Posterior cingulate gyrus (tissue), 11 donors: ENCODE measurements around the gene TLDC2.

Experiments
- DNase-seq, 10 donors: peaks; one replicate each; pipeline versions ENCODE4 v3.0.0 to v3.0.0-alpha.2; 2020 to 2021; ENCODE audit warnings: mixed read lengths in 3 of 10
- intact Hi-C: fragments of 100-400 bp; cut with DNase I; formaldehyde crosslinking; loops from one replicate; pipeline ENCODE4 v1.15.1; 2023

Gene TLDC2

GRCh38 chr20:36849333-36850065 is 26.4 kb upstream of the TLDC2 start:
- DNase-seq: no peak
- intact Hi-C loops: no loop called here

- intact Hi-C loops: no loop called here
- no peak for DNase-seq
Measured at GRCh38 chr20:36850759-36851158, 25.2 kb upstream of the TLDC2 start.

- no peak for DNase-seq
- intact Hi-C loops: no loop called here
Measured at GRCh38 chr20:36851490-36851889, 24.4 kb upstream of the TLDC2 start.

GRCh38 chr20:36852187-36852586 is 23.8 kb upstream of the TLDC2 start:
- DNase-seq: peak; percentile 47 to 95 (median 64)
- intact Hi-C loops: no loop called here

GRCh38 chr20:36854348-36855240 is 21.3 kb upstream of the TLDC2 start:
- DNase-seq: no peak
- intact Hi-C loops: no loop called here

- intact Hi-C loops: no loop called here
- DNase-seq: no peak
Measured at GRCh38 chr20:36855241-36855657, 20.7 kb upstream of the TLDC2 start.

GRCh38 chr20:36856195-36856594 is 19.7 kb upstream of the TLDC2 start:
- no peak for DNase-seq
- intact Hi-C loops: no loop called here

- DNase-seq: no peak
- intact Hi-C loops: no loop called here
Measured at GRCh38 chr20:36856691-36857635, 19.0 kb upstream of the TLDC2 start.

GRCh38 chr20:36859282-36859555 is 16.7 kb upstream of the TLDC2 start:
- intact Hi-C loops: no loop called here
- no peak for DNase-seq

- intact Hi-C loops: loop anchor here (5.0 kb wide), 3 partner anchors 38 to 253 kb away; partner anchors contain the start of gene RAB5IF
- no peak for DNase-seq
Measured at GRCh38 chr20:36859700-36860330, 16.1 kb upstream of the TLDC2 start.

- no peak for DNase-seq
- intact Hi-C loops: loop anchor here (5.0 kb wide), 3 partner anchors 38 to 253 kb away; partner anchors contain the start of gene RAB5IF
Measured at GRCh38 chr20:36860339-36860738, 15.6 kb upstream of the TLDC2 start.

GRCh38 chr20:36860811-36861624 is 14.9 kb upstream of the TLDC2 start:
- no peak for DNase-seq
- intact Hi-C loops: loop anchor here (5.0 kb wide), 3 partner anchors 39 to 254 kb away; partner anchors contain the start of gene RAB5IF

GRCh38 chr20:36861625-36861874 is 14.4 kb upstream of the TLDC2 start:
- DNase-seq: peak in 1 of 10 donors; percentile 81
- intact Hi-C loops: loop anchor here (5.0 kb wide), 3 partner anchors 39 to 254 kb away; partner anchors contain the start of gene RAB5IF

GRCh38 chr20:36861875-36862801 is 13.8 kb upstream of the TLDC2 start:
- intact Hi-C loops: loop anchor here (2.0 to 5.0 kb wide), 4 partner anchors 40 to 255 kb away; partner anchors contain the start of genes DSN1 and RAB5IF
- peak; percentile 72 to 97 (median 84) for DNase-seq

- DNase-seq: peak in 1 of 10 donors; percentile 87
- intact Hi-C loops: loop anchor here (2.0 to 5.0 kb wide), 4 partner anchors 41 to 256 kb away; partner anchors contain the start of genes DSN1 and RAB5IF
Measured at GRCh38 chr20:36862857-36863668, 12.9 kb upstream of the TLDC2 start.

- intact Hi-C loops: no loop called here
- no peak for DNase-seq
Measured at GRCh38 chr20:36865076-36865860, 10.7 kb upstream of the TLDC2 start.

GRCh38 chr20:36865861-36866149 is 10.1 kb upstream of the TLDC2 start:
- intact Hi-C loops: loop anchor here (1.0 kb wide), 1 partner anchor 34 kb away; no protein-coding TSS in a partner anchor
- DNase-seq: no peak
